H1 (cell line): Measurements from ENCODE around the gene MYLIP. TPM values are rescaled to one million over a fixed set of nuclear protein-coding genes. Genes with fewer than 3 reads are reported as not detected.

ENCODE experiments used
- CTCF ChIA-PET: fragments of 300-600 bp; sonication (Branson Sonifier 250); formaldehyde crosslinking; loops from one replicate; lab custom pipeline; 2021; ENCODE audit not compliant: partially characterized antibody; lab: Charles Lee
- POLR2A ChIA-PET: fragments of 300-600 bp; sonication (Branson Sonifier 250); formaldehyde crosslinking; loops from one replicate; lab custom pipeline; 2021; ENCODE audit warnings: inconsistent platforms; ENCODE audit not compliant: partially characterized antibody; lab: Charles Lee
- DNase-seq, 2 experiments: peaks; one replicate each; pipeline versions ENCODE4 v3.0.0 to v3.0.0-alpha.2; 2010 to 2022; ENCODE audit warnings: low spot score in 2 of 2, low read depth in 1 of 2, mixed read lengths in 1 of 2
- FAIRE-seq: peaks from 2 replicates; lab custom pipeline; 2011; peaks lifted over from hg19 to GRCh38; lab: Jason Lieb, UNC
- H2AFZ ChIP-seq: 2 replicates; pipeline ENCODE4 v1.8.1; 2012; ENCODE audit warnings: low read length, inconsistent platforms
- H2AK5ac ChIP-seq: 2 replicates; pipeline ENCODE4 v1.6.1; 2013; ENCODE audit warnings: low read depth, low read length
- H2BK120ac ChIP-seq: replicated peaks from 2 replicates; pipeline ENCODE3; 2013; ENCODE audit warnings: low read depth, low read length, inconsistent platforms
- H2BK12ac ChIP-seq: 2 replicates; pipeline ENCODE4 v1.6.1; 2013; ENCODE audit warnings: low read depth, low read length
- H2BK15ac ChIP-seq: 2 replicates; pipeline ENCODE4 v1.6.1; 2013; ENCODE audit warnings: low read length
- H2BK20ac ChIP-seq: 2 replicates; pipeline ENCODE4 v1.6.1; 2013; ENCODE audit warnings: low read length
- H2BK5ac ChIP-seq: 2 replicates; pipeline ENCODE4 v1.6.1; 2013; ENCODE audit warnings: low read depth, low read length
- H3K14ac ChIP-seq: 2 replicates; pipeline ENCODE4 v1.6.1; 2013; ENCODE audit warnings: inconsistent platforms; ENCODE audit not compliant: insufficient read length
- H3K18ac ChIP-seq: 2 replicates; pipeline ENCODE4 v1.6.1; 2013; ENCODE audit warnings: low read length; ENCODE audit errors: extremely low read depth
- H3K23ac ChIP-seq: 2 replicates; pipeline ENCODE4 v1.6.1; 2013; ENCODE audit warnings: inconsistent platforms; ENCODE audit not compliant: insufficient read length
- H3K23me2 ChIP-seq: 2 replicates; pipeline ENCODE4 v1.6.1; 2013; ENCODE audit warnings: low read depth, low read length
- H3K27ac ChIP-seq: 2 replicates; pipeline ENCODE4 v1.6.1; 2011; ENCODE audit warnings: low read depth, low read length, inconsistent platforms
- H3K27me3 ChIP-seq, 4 experiments: replicated peaks in 1 of 4; 1 replicate in 1 of 4; 2 replicates in 3 of 4; pipeline versions ENCODE4 v1.6.1 to v1.8.1; 2011 to 2013; ENCODE audit warnings: low read length in 3 of 4, mild to moderate bottlenecking in 3 of 4, inconsistent platforms in 2 of 4, mixed read lengths in 2 of 4, moderate library complexity in 1 of 4; ENCODE audit not compliant: control insufficient read depth in 3 of 4, insufficient read depth in 3 of 4; ENCODE audit errors: extremely low read depth in 1 of 4
- H3K36me3 ChIP-seq, 4 experiments: 2 replicates each; pipeline versions ENCODE4 v1.6.1 to v1.8.1; 2011 to 2013; ENCODE audit warnings: mild to moderate bottlenecking in 4 of 4, low read length in 3 of 4, moderate library complexity in 2 of 4, control low read depth in 1 of 4, inconsistent platforms in 1 of 4; ENCODE audit not compliant: insufficient read depth in 4 of 4, control insufficient read depth in 2 of 4
- H3K4ac ChIP-seq: replicated peaks from 2 replicates; pipeline ENCODE3; 2013; ENCODE audit warnings: low read length, low read depth, mixed read lengths, inconsistent platforms; ENCODE audit not compliant: insufficient read length
- H3K4me1 ChIP-seq, 4 experiments: replicated peaks in 1 of 4; 1 replicate in 1 of 4; 2 replicates in 3 of 4; pipeline versions ENCODE4 v1.6.1 to v1.8.1; 2011 to 2013; ENCODE audit warnings: low read length in 3 of 4, inconsistent platforms in 2 of 4, mixed read lengths in 1 of 4; ENCODE audit not compliant: insufficient read depth in 4 of 4, control insufficient read depth in 3 of 4
- H3K4me2 ChIP-seq, 2 experiments: 2 replicates each; pipeline versions ENCODE4 v1.6.1 to v1.8.1; 2011 to 2013; ENCODE audit warnings: low read depth in 2 of 2, low read length in 2 of 2, control low read depth in 1 of 2, inconsistent platforms in 1 of 2, mild to moderate bottlenecking in 1 of 2; ENCODE audit not compliant: insufficient read depth in 1 of 2
- H3K4me3 ChIP-seq, 4 experiments: fragments of 200-600, 300-600 bp in 1 of 4; sonication (generic), shearing (Covaris generic), sonication (Bioruptor Twin) in 1 of 4; 2 replicates each; pipeline versions ENCODE4 v1.5.1 to v1.8.1; 2011 to 2016; ENCODE audit warnings: low read length in 4 of 4, low read depth in 3 of 4, control low read depth in 2 of 4, inconsistent platforms in 2 of 4, mild to moderate bottlenecking in 2 of 4, mixed read lengths in 1 of 4, moderate library complexity in 1 of 4; ENCODE audit not compliant: insufficient read depth in 2 of 4; ENCODE audit errors: extremely low read depth in 1 of 4
- H3K56ac ChIP-seq: replicated peaks from 2 replicates; pipeline ENCODE3; 2013; ENCODE audit warnings: low read depth, mild to moderate bottlenecking, mixed read lengths, low read length, inconsistent platforms; ENCODE audit not compliant: insufficient read length
- H3K79me1 ChIP-seq: 2 replicates; pipeline ENCODE4 v1.6.1; 2013; ENCODE audit warnings: low read depth, low read length, control low read depth
- H3K79me2 ChIP-seq, 2 experiments: 2 replicates each; pipeline versions ENCODE4 v1.6.1 to v1.8.1; 2012 to 2013; ENCODE audit warnings: low read length in 2 of 2, mild to moderate bottlenecking in 2 of 2, inconsistent platforms in 1 of 2; ENCODE audit not compliant: insufficient read depth in 2 of 2, control insufficient read depth in 1 of 2
- H3K9ac ChIP-seq, 4 experiments: replicated peaks in 1 of 4; 1 replicate in 1 of 4; 2 replicates in 3 of 4; pipeline versions ENCODE4 v1.6.1 to v1.8.1; 2011 to 2013; ENCODE audit warnings: low read depth in 3 of 4, low read length in 3 of 4, control low read depth in 2 of 4, mild to moderate bottlenecking in 2 of 4, moderate library complexity in 2 of 4, inconsistent platforms in 1 of 4; ENCODE audit errors: extremely low read depth in 1 of 4
- H3K9me3 ChIP-seq, 2 experiments: 2 replicates each; pipeline versions ENCODE4 v1.6.1 to v1.8.1; 2012 to 2013; ENCODE audit warnings: mild to moderate bottlenecking in 2 of 2, moderate library complexity in 2 of 2, control low read depth in 1 of 2, inconsistent platforms in 1 of 2, low read depth in 1 of 2, low read length in 1 of 2, mixed read lengths in 1 of 2; ENCODE audit not compliant: insufficient read depth in 2 of 2
- H4K20me1 ChIP-seq, 2 experiments: replicated peaks in 1 of 2; 2 replicates each; pipeline versions ENCODE3 to v1.8.1; 2011 to 2013; ENCODE audit warnings: inconsistent platforms in 2 of 2, low read length in 2 of 2, mild to moderate bottlenecking in 1 of 2; ENCODE audit not compliant: insufficient read depth in 2 of 2, control insufficient read depth in 1 of 2
- H4K5ac ChIP-seq: 2 replicates; pipeline ENCODE4 v1.6.1; 2013; ENCODE audit warnings: low read length, low read depth, mixed read lengths, inconsistent platforms; ENCODE audit not compliant: insufficient read length
- H4K8ac ChIP-seq: 2 replicates; pipeline ENCODE4 v1.8.0; 2013; ENCODE audit warnings: mild to moderate bottlenecking, moderate library complexity, low read length, inconsistent platforms; ENCODE audit not compliant: insufficient read depth; ENCODE audit errors: extremely low read depth
- H4K91ac ChIP-seq: replicated peaks from 2 replicates; pipeline ENCODE3; 2013; ENCODE audit warnings: low read length, mixed read lengths, inconsistent platforms; ENCODE audit not compliant: insufficient read length
- CREB1 ChIP-seq: IDR thresholded peaks from 2 replicates; pipeline ENCODE4 v1.6.1; 2012; ENCODE audit warnings: inconsistent platforms
- WGBS, 2 experiments: shearing (Covaris generic) in 1 of 2; methylation state at CpG; one replicate each; pipeline versions ENCODE4 v1.1.6 to v1.1.7; 2013 to 2015; ENCODE audit warnings: low lambda C conversion rate in 2 of 2, mixed read lengths in 2 of 2, inconsistent platforms in 1 of 2, low coverage in 1 of 2, missing lambda C conversion rate in 1 of 2; ENCODE audit not compliant: insufficient replicate concordance in 2 of 2, insufficient coverage in 1 of 2, insufficient read length in 1 of 2; ENCODE audit errors: extremely low coverage in 1 of 2, missing lambda C conversion rate in 1 of 2; 5-methylcytosine and 5-hydroxymethylcytosine counted together
- polyA plus RNA-seq, 7 experiments: library from polyadenylated mRNA; depleted of rRNA in 3 of 7; stranded (reverse) in 5 of 7; unstranded in 2 of 7; fragments of >200 nt in 5 of 7; fragments of 200-250 nt in 2 of 7; gene quantifications; 1 replicate in 5 of 7; 2 replicates in 1 of 7; 4 replicates in 1 of 7; pipeline versions ENCODE4 v1.2.1 to v1.2.3, GENCODE V29; 2011 to 2013; ENCODE audit warnings: missing spikeins in 2 of 7, mixed read lengths in 2 of 7
- total RNA-seq: library from RNA; stranded (reverse); fragmentation: NEBNext Ultra II Directional; extraction: Animal tissue kit (Norgen Biotek cat#: 25700); gene quantifications from 2 replicates; pipeline ENCODE4 v1.2.1, GENCODE V29; 2021

The MYLIP gene
- total and polyA plus RNA-seq, 2 of the 8 experiments (the other 6 are each of a cell fraction or from before 2014, with no cell fraction given): 21.1 to 26.9 TPM

GRCh38 chr6:16092990-16093389, 35.9 kb upstream of the MYLIP start:
- Histone ChIP-seq H3K23me2 (no peaks in the 10 kb centered on the region), H3K4ac (no peak overlapping the region), H2BK120ac (no peak overlapping the region), H3K4me3 (no peak overlapping the region), H3K4me2 (no peak overlapping the region), H2BK5ac (no peak overlapping the region), H4K5ac (no peak overlapping the region), H3K9ac (no peak overlapping the region), H4K91ac (no peak overlapping the region), H3K79me1 (no peaks in the 10 kb centered on the region), H3K18ac (no peak overlapping the region), H3K14ac (no peak overlapping the region), H4K8ac (no peak overlapping the region), H3K56ac (no peak overlapping the region), H3K36me3 (no peaks in the 10 kb centered on the region), H2BK20ac (no peak overlapping the region), H3K27me3 (no peaks in the 10 kb centered on the region), H2AFZ (no peak overlapping the region), H2BK15ac (no peak overlapping the region), H3K79me2 (no peaks in the 10 kb centered on the region), H2AK5ac (no peak overlapping the region), H3K23ac (no peak overlapping the region), H2BK12ac (no peak overlapping the region), H4K20me1 (no peaks in the 10 kb centered on the region), H3K4me1 (no peaks in the 10 kb centered on the region), H3K9me3 (no peaks in the 10 kb centered on the region), H3K27ac (no peak overlapping the region)
- POLR2A ChIA-PET: interaction anchor here (1.1 kb wide), 1 partner anchor 11 kb away, joined by 3 read pairs; no protein-coding TSS in a partner anchor
- no peak for DNase-seq
- 88% methylated on average over 5 of the region's 5 CpGs; no CpG with 5 or more reads in 1 of the 2 experiments for WGBS, 2 experiments
- CTCF ChIA-PET: interaction anchor here (1.0 to 1.2 kb wide), 2 partner anchors 10 to 18 kb away, joined by 3 to 4 read pairs; no protein-coding TSS in a partner anchor
- no peak for FAIRE-seq
- TF ChIP-seq CREB1: no peak
